GM12801 (cell line): ENCODE results near the gene TFR2.

Experiments
- TF ChIP-seq, protein P1 (sequence below): IDR thresholded peaks from one replicate; pipeline ENCODE4 v1.5.1; 2011; ENCODE audit warnings: control low read depth; ENCODE audit not compliant: insufficient read length; ENCODE audit errors: extremely low read depth

The TFR2 gene

DNA sequence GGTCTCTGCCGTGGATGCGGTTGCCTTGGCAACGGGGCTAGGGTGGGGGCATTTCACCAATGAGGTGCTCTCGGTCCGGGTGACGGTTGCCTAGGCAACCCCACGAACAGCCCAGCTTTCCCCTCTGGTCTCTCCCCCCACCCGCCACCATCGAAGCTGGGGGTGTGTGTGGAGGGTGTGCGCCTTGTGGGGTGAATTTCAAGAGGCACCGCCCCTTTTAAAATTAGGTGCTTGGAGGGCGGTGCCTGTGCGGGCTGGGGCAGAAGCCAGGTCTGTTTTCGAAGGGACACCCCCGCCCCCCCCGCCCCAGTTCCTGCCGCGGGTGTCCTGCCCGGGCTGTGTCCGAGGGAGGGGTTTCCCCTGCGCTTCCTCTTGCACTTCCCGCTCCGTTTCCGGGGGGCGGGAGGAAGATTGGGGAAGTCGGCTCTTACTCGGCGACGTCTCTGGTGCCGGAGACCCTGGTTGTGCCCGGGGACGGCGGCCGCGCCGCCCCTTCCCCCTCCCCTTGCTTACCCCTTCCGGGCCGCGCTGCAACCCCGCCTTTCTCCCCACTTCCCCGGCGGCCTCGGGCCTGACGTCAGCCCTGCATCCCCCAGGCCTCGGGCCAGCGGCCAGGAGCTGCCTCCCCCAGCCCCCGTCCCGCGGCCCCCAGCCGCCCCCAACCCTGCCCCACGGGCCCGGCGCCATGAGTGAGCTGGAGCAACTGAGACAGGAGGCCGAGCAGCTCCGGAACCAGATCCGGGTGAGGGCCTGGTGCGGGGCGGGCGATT, 34.4 kb upstream of the TFR2 start:
- TF ChIP-seq, protein P1, sequence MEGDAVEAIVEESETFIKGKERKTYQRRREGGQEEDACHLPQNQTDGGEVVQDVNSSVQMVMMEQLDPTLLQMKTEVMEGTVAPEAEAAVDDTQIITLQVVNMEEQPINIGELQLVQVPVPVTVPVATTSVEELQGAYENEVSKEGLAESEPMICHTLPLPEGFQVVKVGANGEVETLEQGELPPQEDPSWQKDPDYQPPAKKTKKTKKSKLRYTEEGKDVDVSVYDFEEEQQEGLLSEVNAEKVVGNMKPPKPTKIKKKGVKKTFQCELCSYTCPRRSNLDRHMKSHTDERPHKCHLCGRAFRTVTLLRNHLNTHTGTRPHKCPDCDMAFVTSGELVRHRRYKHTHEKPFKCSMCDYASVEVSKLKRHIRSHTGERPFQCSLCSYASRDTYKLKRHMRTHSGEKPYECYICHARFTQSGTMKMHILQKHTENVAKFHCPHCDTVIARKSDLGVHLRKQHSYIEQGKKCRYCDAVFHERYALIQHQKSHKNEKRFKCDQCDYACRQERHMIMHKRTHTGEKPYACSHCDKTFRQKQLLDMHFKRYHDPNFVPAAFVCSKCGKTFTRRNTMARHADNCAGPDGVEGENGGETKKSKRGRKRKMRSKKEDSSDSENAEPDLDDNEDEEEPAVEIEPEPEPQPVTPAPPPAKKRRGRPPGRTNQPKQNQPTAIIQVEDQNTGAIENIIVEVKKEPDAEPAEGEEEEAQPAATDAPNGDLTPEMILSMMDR = no peak

DNA sequence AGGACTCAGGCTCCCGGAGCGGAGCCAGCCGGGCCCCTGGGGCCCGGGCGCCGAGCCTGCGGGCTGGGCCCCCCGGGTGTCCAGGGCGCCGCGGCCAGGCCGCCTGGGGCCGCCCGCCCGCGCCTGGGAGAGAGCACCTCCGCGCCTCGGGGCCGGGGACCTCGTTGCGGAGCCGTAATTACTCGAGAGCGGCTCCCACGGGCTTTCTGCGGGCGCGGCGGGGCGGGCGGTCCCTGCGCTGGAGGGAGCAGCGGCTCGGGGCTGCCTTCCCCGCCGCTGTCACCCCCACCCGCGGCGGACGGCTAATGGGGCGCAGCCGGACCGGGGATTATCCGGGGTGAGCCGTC, 33.7 kb upstream of the TFR2 start:
- TF ChIP-seq, protein P1 = no peak

DNA sequence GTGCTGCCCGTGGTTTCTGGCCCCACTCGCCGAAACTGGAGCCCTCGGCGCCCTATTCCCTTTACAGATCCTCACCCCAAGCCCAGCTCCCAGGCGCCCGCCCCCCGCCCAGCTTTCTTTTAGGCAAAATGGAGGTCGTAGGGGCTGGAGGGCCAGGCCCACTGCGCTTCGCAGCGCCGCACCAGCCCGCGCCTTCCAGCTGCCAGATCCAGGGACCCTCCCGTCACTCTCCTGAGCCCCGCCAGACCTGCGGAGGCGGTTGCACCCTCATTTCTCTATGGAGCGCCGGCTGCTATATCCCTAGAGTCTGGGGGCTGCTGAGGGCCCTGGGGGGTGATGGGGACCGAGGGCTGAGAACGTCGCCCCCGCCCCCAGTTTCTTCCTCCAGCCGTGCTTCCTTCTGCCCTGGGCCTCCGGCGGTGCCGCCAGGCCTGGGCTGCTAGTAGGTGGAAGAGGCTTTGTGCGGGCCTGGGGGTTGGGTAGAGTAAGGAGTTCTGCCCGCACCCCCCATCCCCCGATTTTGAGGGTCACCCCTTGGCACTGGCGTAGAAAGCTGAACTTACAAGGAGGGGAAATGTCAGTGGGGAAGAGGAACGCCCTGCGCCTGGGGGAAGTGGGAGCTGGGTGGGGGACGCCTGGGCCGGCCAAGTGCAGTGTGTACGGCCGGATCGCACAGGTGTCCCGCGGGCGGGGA, 33.2 kb upstream of the TFR2 start:
- TF ChIP-seq, protein P1 = no peak

DNA sequence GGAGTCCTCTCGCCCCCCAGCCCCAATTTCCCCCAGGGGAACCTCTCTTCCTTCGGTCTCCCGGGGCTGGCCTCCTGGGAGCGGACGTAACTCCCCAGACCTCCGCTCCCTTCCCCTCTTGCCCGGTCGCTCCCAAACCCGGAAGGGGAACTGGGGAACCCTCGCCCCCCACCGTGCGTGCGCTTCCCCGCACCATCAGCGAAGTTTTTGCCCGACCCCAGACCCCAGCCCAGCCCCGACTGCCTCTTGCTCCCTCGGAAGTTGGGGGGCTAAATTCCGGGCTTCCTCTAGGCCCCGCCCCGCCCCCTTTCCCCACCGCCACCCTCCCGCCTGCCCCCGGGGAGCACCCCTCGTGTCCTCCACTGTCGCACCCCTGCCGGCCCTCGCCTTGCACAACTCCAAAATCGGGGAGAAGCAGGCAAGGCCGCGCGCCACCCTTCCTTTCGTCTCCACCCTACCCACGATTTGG, 32.6 kb upstream of the TFR2 start:
- TF ChIP-seq, protein P1 = no peak

DNA sequence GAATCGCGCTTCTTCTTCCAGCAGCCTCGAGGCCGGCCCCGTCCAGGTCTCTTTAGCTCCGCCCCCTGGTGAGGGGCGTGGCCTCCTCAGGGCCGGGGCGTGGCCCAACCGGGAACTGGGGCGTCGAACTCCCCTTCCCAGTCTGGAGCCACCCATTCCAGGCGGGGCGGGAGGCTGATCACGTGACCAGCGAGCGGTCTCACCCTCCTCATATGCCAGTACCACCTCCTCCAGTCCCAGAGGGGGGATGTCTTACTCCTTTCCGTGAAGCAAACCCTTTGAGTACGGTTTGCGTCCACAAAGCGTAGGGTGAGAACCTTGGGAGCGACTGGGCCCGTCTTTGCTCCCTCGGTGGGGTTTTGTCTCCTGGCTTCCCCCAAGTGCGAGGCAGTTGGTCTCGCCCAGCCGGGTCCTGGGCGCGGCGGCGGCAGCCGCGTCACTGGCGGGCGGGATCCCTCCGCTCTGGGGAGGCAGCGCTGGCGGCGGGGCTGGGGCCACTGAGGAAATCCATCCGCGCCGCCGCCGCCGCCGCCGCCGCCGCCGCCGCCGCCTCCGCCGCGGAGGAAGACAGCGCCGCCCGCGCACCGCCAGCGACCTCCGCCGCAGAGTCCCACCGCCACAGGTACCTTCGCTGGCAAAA, 32.1 kb upstream of the TFR2 start, which contains the start of gene GNB2:
Gene GNB2, plus strand, starts transcription at position 439 of the 640 bp plus-strand sequence. CDS start 2,526 bp downstream, outside the sequence.
- TF ChIP-seq, protein P1 = no peak

DNA sequence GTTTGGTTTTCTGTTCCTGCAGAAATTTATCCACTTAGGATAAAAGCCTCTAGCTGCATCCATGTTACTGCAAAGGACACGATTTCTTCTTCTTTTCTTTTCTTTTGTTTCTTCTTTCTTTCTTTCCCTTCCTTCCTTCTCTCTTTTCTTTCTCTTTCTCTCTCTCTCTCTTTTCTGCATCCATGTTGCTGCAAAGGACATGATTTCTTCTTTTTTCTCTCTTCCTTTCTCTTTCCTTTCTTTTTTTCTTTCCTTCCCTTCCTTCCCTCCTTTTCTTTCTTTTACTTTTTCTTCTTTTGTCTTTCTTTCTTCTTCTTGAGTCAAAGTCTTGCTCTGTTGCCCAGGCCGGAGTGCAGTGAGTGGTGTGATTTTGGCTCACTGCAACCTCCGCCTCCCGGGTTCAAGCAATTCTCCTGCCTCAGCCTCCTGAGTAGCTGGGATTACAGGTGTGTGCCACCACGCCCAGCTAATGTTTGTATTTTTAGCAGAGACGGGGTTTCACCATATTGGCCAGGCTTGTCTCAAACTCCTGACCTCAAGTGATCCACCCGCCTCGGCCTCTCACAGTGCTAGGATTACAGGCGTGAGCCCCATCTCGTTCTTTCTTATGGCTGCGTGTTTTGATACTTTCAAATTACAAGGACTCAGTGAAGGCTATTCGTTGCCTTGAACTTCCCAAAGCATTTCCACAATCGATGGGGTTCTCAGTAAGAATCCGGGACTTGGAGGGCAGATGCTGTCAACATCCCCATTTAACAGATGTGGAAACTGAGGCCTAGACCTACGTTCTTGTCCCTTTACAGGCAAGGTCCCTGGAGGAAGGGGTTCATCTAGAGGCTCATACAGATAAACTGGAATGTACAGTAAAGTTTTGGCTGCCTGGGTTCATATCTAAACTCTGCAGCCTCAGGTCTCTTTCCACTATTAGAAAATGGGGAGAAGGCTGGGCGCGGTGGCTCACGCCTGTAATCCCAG, 30.3 kb upstream of the TFR2 start:
- TF ChIP-seq, protein P1 = no peak
